GM04504 (cell line): ENCODE measurements around the gene RCSD1.

ENCODE experiments used
- DNase-seq: peaks from one replicate; pipeline ENCODE4 v3.0.0-alpha.2; 2012; ENCODE audit warnings: low read depth

The RCSD1 gene

GRCh38 chr1:167618366-167618765 is 11.7 kb upstream of the RCSD1 start:
- DNase-seq: no peak

- DNase-seq: no peak
Measured at GRCh38 chr1:167618789-167619188, 11.2 kb upstream of the RCSD1 start.

- no peak for DNase-seq
Measured at GRCh38 chr1:167620002-167620401, 10.0 kb upstream of the RCSD1 start.

- no peak for DNase-seq
Measured at GRCh38 chr1:167621780-167622313, 8.2 kb upstream of the RCSD1 start.

GRCh38 chr1:167623951-167624350 is 6.1 kb upstream of the RCSD1 start:
- DNase-seq: no peak

- no peak for DNase-seq
Measured at GRCh38 chr1:167625040-167625823, 4.8 kb upstream of the RCSD1 start.

GRCh38 chr1:167627615-167627864 is 2.5 kb upstream of the RCSD1 start:
- no peak for DNase-seq

GRCh38 chr1:167627865-167628641 is 2.0 kb upstream of the RCSD1 start:
- no peak for DNase-seq

GRCh38 chr1:167628741-167629515 is 1.1 kb upstream of the RCSD1 start:
- no peak for DNase-seq

GRCh38 chr1:167630568-167631385 is 745 bp downstream of the RCSD1 start:
- DNase-seq: no peak

- DNase-seq: no peak
Measured at GRCh38 chr1:167631386-167631935, 1.4 kb downstream of the RCSD1 start.

- DNase-seq: no peak
Measured at GRCh38 chr1:167631936-167632614, 2.0 kb downstream of the RCSD1 start.

- no peak for DNase-seq
Measured at GRCh38 chr1:167633258-167633944, 3.4 kb downstream of the RCSD1 start.

GRCh38 chr1:167634435-167634834 is 4.4 kb downstream of the RCSD1 start:
- DNase-seq: no peak

GRCh38 chr1:167635156-167635648 is 5.2 kb downstream of the RCSD1 start:
- DNase-seq: no peak

- no peak for DNase-seq
Measured at GRCh38 chr1:167635941-167636340, 5.9 kb downstream of the RCSD1 start.

GRCh38 chr1:167638064-167638463 is 8.0 kb downstream of the RCSD1 start:
- no peak for DNase-seq

GRCh38 chr1:167640051-167640450 is 10.0 kb downstream of the RCSD1 start:
- DNase-seq: no peak

GRCh38 chr1:167641786-167642500 is 11.9 kb downstream of the RCSD1 start:
- DNase-seq: no peak

GRCh38 chr1:167642501-167642826 is 12.4 kb downstream of the RCSD1 start:
- DNase-seq: no peak
